Upper lobe of left lung (tissue), 6 donors: ENCODE measurements around the gene ANKRD11. TPM values are rescaled to one million over a fixed set of nuclear protein-coding genes. Genes with fewer than 3 reads are reported as not detected.

ENCODE experiments used
- ATAC-seq, 2 donors: fragments of 200-7000 bp; cut with Tn5 transposase; one replicate each; pipeline ENCODE4 v1.9.1; 2022; ENCODE audit warnings: mild to moderate bottlenecking in 2 of 2, moderate library complexity in 2 of 2; ENCODE audit not compliant: low FRiP score in 2 of 2
- DNase-seq, 2 donors: peaks; one replicate each; pipeline ENCODE4 v3.0.0-alpha.2; 2019 to 2020
- H3K27ac ChIP-seq, 4 donors: fragments of 200-600 bp; sonication (generic); one replicate each; pipeline ENCODE4 v1.5.1; 2016 to 2019
- H3K27me3 ChIP-seq, 4 donors: fragments of 200-600 bp; sonication (generic); one replicate each; pipeline ENCODE4 v1.5.1; 2017 to 2019
- H3K36me3 ChIP-seq, 4 donors: fragments of 200-600 bp; sonication (generic); one replicate each; pipeline ENCODE4 v1.5.1; 2016 to 2019
- H3K4me1 ChIP-seq, 4 donors: fragments of 200-600 bp; sonication (generic); one replicate each; pipeline ENCODE4 v1.5.1; 2018 to 2019
- H3K4me3 ChIP-seq, 4 donors: fragments of 200-600 bp; sonication (generic); one replicate each; pipeline ENCODE4 v1.5.1; 2017 to 2019; ENCODE audit warnings: mild to moderate bottlenecking in 2 of 4, moderate library complexity in 1 of 4
- H3K9me3 ChIP-seq, 4 donors: fragments of 200-600 bp; sonication (generic); one replicate each; pipeline ENCODE4 v1.5.1; 2018 to 2019
- EP300 ChIP-seq, 4 donors: sonication (generic); formaldehyde crosslinking; IDR thresholded peaks; one replicate each; pipeline ENCODE4 v1.5.1; 2017; ENCODE audit warnings: antibody characterized with exemption in 4 of 4, control low read depth in 2 of 4
- POLR2A ChIP-seq, 4 donors: fragments of 450-650 bp; IDR thresholded peaks; one replicate each; pipeline ENCODE4 v1.5.1; 2016 to 2017; ENCODE audit warnings: antibody characterized with exemption in 4 of 4, mild to moderate bottlenecking in 2 of 4
- POLR2AphosphoS5 ChIP-seq, 2 donors: sonication (generic); formaldehyde crosslinking; IDR thresholded peaks; one replicate each; pipeline ENCODE4 v1.5.1; 2017; ENCODE audit warnings: antibody characterized with exemption in 2 of 2
- WGBS, 2 donors: methylation state at CpG; one replicate each; pipeline ENCODE4 v1.1.5; 2017 to 2018; 5-methylcytosine and 5-hydroxymethylcytosine counted together
- total RNA-seq, 6 donors: library from RNA; depleted of rRNA in 4 of 6; stranded (reverse); fragments of >200 nt in 4 of 6; gene quantifications; one replicate each; pipeline versions ENCODE4 v1.1.0 to v1.2.1, GENCODE V29; 2016 to 2021
- TF ChIP-seq, protein P1 (sequence below), 6 experiments: fragments of 450-650 bp in 4 of 6; fragments of 200-600 bp in 2 of 6; sonication (generic) in 2 of 6; IDR thresholded peaks; one replicate each; pipeline ENCODE4 v1.5.1; 2016 to 2019; ENCODE audit warnings: antibody characterized with exemption in 6 of 6
- donor health status: DM: no; HTN: no; CAD: no; lungs with moderate emphysema.
- donor health status: DM: no; HTN: yes; CAD: no; lungs with severe emphysema.

The ANKRD11 gene
- total RNA-seq, 6 donors from 2014 or later = 92.4 to 313 (median 134) TPM

- WGBS, 2 donors = 84 to 88% methylated on average over 18 to 25 of the region's 27 CpGs
- Histone ChIP-seq H3K9me3 (no peaks in the 10 kb centered on the region), H3K27me3 (no peaks in the 10 kb centered on the region), H3K27ac (no peak overlapping the region), H3K4me1 (peaks cover 10 to 57% (median 24%) of the 10 kb centered on the region in 4 donors), H3K36me3 (no peaks in the 10 kb centered on the region), H3K4me3 (no peak overlapping the region)
- TF ChIP-seq POLR2A (IDR thresholded peaks at IDR 0.05) (no peak), POLR2AphosphoS5 (IDR thresholded peaks at IDR 0.05) (no peak), EP300 (IDR thresholded peaks at IDR 0.05) (no peak)
- TF ChIP-seq, protein P1, sequence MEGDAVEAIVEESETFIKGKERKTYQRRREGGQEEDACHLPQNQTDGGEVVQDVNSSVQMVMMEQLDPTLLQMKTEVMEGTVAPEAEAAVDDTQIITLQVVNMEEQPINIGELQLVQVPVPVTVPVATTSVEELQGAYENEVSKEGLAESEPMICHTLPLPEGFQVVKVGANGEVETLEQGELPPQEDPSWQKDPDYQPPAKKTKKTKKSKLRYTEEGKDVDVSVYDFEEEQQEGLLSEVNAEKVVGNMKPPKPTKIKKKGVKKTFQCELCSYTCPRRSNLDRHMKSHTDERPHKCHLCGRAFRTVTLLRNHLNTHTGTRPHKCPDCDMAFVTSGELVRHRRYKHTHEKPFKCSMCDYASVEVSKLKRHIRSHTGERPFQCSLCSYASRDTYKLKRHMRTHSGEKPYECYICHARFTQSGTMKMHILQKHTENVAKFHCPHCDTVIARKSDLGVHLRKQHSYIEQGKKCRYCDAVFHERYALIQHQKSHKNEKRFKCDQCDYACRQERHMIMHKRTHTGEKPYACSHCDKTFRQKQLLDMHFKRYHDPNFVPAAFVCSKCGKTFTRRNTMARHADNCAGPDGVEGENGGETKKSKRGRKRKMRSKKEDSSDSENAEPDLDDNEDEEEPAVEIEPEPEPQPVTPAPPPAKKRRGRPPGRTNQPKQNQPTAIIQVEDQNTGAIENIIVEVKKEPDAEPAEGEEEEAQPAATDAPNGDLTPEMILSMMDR (IDR thresholded peaks at IDR 0.05) = no peak
- DNase-seq (no peak), ATAC-seq (peak; percentile 28 to 45)
These were observed 88.5 kb downstream of the ANKRD11 start for GRCh38 chr16:89401641-89402445.

DNA sequence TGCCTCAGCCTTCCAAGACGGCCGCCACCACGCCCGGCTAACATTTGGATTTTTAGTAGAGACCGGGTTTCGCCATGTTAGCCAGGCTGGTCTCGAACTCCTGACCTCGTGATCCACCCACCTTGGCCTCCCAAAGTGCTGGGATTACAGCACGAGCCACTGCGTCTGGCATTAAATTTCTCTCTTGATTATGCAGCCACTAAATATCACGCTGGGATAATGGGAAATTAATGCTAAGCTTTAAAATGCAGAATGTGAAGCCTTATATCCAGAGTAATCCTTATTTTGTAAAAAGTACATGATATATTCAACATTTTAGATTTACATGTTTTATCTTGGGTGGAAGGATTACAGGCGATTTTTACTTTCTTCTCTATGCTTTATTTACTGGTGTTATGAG lies 89.2 kb downstream of the ANKRD11 start:
- H3K4me3 ChIP-seq = no peak overlapping the region
- DNase-seq (no peak), ATAC-seq (no peak)
- TF ChIP-seq EP300 (IDR thresholded peaks at IDR 0.05) (no peak), POLR2A (IDR thresholded peaks at IDR 0.05) (no peak), POLR2AphosphoS5 (IDR thresholded peaks at IDR 0.05) (no peak)
- TF ChIP-seq, protein P1 (IDR thresholded peaks at IDR 0.05) = no peak
- peaks cover 6 to 55% (median 18%) of the 10 kb centered on the region in 4 donors for H3K4me1 ChIP-seq
- H3K27ac ChIP-seq = no peak overlapping the region
- no peaks in the 10 kb centered on the region for H3K9me3 ChIP-seq
- WGBS, 2 donors = 89 to 90% methylated on average over 10 to 12 of the region's 12 CpGs
- no peaks in the 10 kb centered on the region for H3K27me3 ChIP-seq
- no peaks in the 10 kb centered on the region for H3K36me3 ChIP-seq

DNA sequence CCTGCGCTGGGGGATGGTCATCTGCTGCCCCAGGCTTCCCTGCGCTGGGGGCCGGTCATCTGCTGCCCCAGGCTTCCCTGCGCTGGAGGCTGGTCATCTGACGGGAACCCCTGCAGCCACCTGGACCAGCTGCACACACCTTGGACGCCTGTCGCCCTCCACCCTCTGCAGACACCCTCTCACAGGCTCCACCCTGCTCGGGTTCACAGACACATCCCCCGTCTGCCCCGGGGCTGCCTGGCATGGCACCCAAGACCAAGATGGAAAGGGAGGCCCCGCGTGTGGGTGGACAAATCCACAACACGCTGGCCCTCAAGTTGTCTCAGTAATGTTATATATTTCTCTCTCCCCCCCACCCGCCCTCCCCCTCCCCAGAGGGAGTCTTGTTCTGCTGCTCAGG lies 89.6 kb downstream of the ANKRD11 start:
- H3K4me3 ChIP-seq = no peak overlapping the region
- WGBS, 2 donors = 75% methylated on average over 9 to 10 of the region's 14 CpGs
- H3K4me1 ChIP-seq = peaks cover 10 to 55% (median 17%) of the 10 kb centered on the region in 4 donors
- no peaks in the 10 kb centered on the region for H3K36me3 ChIP-seq
- no peaks in the 10 kb centered on the region for H3K27me3 ChIP-seq
- no peak for ATAC-seq
- no peaks in the 10 kb centered on the region for H3K9me3 ChIP-seq
- no peak for TF ChIP-seq POLR2AphosphoS5 (IDR thresholded peaks at IDR 0.05)
- TF ChIP-seq, protein P1 (IDR thresholded peaks at IDR 0.05) = no peak
- no peak for TF ChIP-seq EP300 (IDR thresholded peaks at IDR 0.05)
- no peak for TF ChIP-seq POLR2A (IDR thresholded peaks at IDR 0.05)
- H3K27ac ChIP-seq = no peak overlapping the region
- DNase-seq = no peak

GRCh38 chr16:89398924-89399323 lies 91.4 kb downstream of the ANKRD11 start:
- no peak for DNase-seq

More at GRCh38 chr16:89398924-89399323, 91.4 kb downstream of the ANKRD11 start:
- Histone ChIP-seq H3K27ac (no peak overlapping the region), H3K36me3 (no peaks in the 10 kb centered on the region), H3K4me1 (peaks cover 24 to 56% (median 28%) of the 10 kb centered on the region in 4 donors), H3K4me3 (no peak overlapping the region), H3K9me3 (no peaks in the 10 kb centered on the region), H3K27me3 (no peaks in the 10 kb centered on the region)
- TF ChIP-seq POLR2A (IDR thresholded peaks at IDR 0.05) = no peak
- TF ChIP-seq POLR2AphosphoS5 (IDR thresholded peaks at IDR 0.05) = no peak
- TF ChIP-seq, protein P1 (IDR thresholded peaks at IDR 0.05) = no peak
- no peak for TF ChIP-seq EP300 (IDR thresholded peaks at IDR 0.05)
- 83 to 84% methylated on average over 7 to 9 of the region's 9 CpGs for WGBS, 2 donors
- no peak for ATAC-seq
